Stimulated activated CD8-positive, alpha-beta memory T cell treated with anti-CD3 and anti-CD28 coated beads, Interleukin-4, amount 100 ng/mL, for 1 hour (primary cell): ENCODE results near the gene KIF22.
"Not testable (repeated sequence)": the region's sequence is repeated elsewhere in the genome, so short reads cannot be mapped to it uniquely, and the experiment has no call there.

Experiments
- DNase-seq, 2 donors: peaks; one replicate each; pipeline ENCODE4 v3.0.0-alpha.2; 2020; ENCODE audit warnings: low read depth in 2 of 2, low spot score in 1 of 2

Gene KIF22

DNA sequence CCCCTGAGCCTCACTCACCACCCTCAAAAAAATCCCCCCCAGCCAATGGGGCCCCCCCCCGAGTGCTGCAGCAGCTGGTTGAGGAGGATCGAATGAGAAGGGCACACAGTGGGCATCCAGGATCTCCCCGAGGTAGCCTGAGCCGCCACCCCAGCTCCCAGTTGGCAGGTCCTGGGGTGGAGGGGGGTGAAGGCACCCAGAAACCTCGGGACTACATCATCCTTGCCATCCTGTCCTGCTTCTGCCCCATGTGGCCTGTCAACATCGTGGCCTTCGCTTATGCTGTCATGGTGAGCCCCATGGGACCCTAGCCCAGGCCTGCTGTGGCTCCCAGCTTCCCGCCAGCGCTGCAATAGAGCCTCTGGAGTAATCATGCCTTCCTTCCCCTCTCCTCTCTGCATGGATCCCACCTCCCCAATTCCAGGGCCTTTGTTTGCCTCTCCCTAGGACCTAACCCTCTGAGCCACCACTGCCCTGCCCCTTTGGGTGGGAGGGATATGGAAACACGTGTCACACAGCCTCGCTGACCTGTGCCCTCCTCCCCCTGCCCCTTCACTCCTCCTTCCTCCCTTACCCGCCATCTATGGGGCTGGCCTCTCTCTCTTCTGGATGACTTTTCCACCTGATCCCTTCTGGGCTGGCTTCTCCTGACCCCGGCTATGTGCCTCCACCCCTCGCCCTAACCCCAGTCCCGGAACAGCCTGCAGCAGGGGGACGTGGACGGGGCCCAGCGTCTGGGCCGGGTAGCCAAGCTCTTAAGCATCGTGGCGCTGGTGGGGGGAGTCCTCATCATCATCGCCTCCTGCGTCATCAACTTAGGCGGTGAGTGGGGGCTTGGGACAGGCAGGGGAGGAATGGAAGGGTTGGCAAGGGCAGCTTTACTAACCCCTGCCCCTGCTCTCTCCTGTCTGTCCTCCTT lies 23.4 kb downstream of the KIF22 start:
- DNase-seq, result no peak

DNA sequence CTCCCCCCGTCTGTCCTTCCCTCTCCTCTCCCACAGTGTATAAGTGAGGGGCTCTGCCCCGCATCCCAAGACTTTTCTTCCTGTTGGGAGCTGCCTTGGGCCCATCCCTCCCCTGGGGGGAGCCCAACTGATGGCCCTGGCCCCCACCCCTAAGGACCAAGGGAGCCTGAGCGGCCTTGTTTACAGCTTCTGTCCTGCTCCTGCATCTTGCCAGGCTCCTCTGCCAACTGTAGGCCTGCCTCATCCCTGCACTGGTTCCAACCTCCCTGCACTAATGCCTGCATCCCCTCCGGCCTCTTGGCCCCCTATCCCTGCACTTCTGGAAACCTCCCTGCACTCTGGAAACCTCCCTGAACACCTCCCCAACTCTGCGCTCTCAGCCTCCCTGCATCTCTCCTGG lies 24.0 kb downstream of the KIF22 start:
- no peak for DNase-seq

DNA sequence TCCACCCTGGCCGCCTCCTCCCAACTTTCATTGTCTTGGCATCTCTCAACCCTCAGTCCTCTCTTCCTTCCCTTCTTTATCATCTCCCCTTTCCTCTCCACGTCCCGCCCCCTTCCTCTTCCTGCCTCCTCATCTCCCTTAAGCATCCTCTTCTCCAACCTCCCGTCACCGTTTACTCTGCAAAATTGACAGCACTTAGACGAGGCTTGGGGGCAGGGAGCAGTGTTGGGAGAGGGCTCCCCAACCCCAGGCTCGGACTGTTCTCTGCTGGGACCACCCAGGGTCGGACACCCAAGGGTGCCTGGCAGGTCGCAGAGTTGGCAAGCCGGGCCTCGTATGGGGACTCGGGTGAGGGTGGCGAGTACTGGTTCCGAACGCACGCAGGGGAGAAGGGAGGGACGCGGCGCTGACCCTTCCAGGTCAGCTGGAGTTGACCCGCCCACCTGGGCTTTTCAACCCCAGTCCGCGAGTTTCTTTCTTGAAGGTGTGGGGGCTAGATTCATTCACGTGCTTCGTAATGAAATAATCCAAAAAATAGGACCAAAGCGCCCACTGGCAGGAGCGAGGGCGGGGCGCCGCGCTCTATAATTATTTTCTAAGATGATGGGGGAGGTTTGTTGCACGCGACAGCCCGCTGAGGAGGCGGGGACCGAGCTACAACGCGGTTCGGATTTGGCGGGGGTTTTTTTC lies 24.6 kb downstream of the KIF22 start:
- DNase-seq, result no peak

DNA sequence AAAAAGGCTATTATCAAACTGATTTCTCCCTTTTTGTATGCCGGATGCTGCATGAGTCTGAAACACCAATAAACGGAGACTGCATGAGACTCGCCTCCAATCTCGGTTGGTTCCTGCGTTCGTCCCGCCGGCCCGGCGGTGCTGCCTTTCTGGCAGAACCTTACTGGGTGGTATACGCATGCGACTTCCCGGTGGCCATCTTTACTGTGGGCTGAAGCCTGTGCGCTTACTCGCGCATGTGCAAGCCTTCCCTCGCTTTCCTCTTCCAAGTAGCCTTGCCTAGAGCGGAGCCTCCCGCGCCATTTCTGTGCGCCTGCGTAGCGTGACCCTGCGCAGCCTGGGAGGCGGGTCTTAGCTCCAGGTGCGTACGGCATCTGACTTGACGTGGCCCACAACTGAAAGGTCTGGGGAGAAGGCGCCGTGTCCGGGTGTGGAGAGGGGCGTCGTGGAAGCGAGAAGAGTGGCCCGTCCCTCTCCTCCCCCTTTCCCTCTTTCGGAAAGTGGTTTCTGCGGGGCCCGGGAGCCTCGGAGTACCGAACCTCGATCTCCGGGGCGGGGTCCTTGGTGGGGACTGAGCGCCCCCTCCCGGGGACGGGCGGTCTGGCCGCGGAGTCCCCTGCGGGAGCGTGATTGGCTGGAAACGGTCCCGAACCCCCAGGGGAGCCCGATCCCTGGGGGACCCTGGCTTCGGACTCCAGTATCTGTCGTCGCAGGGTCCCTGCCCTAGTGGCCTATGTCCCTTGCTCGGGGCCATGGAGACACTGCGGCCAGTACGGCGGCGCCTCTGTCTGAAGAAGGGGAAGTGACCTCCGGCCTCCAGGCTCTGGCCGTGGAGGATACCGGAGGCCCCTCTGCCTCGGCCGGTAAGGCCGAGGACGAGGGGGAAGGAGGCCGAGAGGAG lies 25.5 kb downstream of the KIF22 start, which contains the start of gene PAGR1:
TSS of gene PAGR1 (plus strand) at position 360 of the 901 bp plus-strand sequence. CDS start at position 734, 374 bp downstream.
- DNase-seq, result peak; percentile 91 to 97

DNA sequence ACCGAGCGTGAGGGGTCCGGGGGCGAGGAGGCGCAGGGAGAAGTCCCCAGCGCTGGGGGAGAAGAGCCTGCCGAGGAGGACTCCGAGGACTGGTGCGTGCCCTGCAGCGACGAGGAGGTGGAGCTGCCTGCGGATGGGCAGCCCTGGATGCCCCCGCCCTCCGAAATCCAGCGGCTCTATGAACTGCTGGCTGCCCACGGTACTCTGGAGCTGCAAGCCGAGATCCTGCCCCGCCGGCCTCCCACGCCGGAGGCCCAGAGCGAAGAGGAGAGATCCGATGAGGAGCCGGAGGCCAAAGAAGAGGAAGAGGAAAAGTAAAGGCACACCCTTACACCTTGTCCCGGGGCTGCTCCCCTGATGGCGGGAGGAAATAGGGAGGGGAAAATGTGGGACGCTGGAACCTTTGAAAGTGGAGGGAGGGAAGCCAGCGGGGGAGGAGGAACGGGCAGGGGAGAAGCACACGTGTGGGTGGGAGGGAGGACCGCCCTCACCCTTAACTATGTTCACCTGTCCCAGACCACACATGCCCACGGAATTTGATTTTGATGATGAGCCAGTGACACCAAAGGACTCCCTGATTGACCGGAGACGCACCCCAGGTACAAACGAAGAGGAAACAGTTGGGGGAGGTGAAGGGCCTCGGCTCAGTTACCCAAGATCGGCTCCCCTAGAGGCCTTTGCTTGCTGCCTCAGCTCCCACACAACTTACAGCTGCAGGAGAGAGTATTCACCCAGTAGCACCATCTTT lies 26.3 kb downstream of the KIF22 start:
- no peak for DNase-seq

DNA sequence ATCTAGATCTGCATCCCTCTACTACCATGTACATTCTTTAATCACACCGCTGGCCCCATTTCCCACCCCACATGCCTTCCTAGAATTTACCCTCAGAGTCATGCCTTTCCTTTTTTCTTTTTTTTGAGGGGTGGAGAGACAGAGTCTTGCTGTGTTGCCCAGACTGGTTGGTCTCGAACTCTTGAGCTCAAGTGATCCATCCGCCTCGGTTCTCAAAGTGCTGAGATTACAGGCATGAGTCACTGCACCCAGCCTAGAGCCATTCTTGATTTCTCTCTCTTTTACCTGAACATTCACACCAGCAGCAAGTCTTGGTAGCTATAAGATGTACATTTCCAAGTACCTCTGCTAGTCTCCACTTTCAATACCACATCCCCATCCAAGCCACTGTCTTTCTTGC lies 27.5 kb downstream of the KIF22 start:
- no peak for DNase-seq

DNA sequence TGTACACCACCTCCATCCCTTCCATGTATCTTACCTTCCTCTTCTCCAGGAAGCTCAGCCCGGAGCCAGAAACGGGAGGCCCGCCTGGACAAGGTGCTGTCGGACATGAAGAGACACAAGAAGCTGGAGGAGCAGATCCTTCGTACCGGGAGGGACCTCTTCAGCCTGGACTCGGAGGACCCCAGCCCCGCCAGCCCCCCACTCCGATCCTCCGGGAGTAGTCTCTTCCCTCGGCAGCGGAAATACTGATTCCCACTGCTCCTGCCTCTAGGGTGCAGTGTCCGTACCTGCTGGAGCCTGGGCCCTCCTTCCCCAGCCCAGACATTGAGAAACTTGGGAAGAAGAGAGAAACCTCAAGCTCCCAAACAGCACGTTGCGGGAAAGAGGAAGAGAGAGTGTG lies 29.0 kb downstream of the KIF22 start:
- no peak for DNase-seq

DNA sequence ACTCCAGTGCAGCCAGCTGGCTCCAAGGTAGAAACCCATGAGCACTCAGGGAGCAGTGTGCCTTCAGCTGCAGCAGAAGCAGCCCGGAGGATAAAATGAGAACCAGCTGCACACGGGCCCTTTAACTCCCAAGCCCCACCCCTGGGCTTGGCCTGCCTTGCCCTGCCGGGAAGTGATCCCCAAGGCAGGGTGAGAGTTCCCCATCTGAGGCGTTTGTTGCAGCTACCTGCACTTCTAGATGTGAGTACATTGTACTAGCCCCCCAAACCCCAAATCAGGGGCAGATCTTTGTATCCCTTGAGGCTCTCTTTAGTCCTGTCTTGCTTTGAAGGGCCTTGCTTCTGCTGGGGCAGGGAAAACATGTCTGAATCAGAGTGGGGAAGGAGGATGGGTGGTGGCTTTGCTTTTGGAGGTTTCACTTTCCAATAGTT lies 29.7 kb downstream of the KIF22 start, which contains the start of gene MVP:
TSS of gene MVP (plus strand) at position 192 of the 431 bp plus-strand sequence. CDS start 10,088 bp downstream, outside the sequence.
- no peak for DNase-seq

DNA sequence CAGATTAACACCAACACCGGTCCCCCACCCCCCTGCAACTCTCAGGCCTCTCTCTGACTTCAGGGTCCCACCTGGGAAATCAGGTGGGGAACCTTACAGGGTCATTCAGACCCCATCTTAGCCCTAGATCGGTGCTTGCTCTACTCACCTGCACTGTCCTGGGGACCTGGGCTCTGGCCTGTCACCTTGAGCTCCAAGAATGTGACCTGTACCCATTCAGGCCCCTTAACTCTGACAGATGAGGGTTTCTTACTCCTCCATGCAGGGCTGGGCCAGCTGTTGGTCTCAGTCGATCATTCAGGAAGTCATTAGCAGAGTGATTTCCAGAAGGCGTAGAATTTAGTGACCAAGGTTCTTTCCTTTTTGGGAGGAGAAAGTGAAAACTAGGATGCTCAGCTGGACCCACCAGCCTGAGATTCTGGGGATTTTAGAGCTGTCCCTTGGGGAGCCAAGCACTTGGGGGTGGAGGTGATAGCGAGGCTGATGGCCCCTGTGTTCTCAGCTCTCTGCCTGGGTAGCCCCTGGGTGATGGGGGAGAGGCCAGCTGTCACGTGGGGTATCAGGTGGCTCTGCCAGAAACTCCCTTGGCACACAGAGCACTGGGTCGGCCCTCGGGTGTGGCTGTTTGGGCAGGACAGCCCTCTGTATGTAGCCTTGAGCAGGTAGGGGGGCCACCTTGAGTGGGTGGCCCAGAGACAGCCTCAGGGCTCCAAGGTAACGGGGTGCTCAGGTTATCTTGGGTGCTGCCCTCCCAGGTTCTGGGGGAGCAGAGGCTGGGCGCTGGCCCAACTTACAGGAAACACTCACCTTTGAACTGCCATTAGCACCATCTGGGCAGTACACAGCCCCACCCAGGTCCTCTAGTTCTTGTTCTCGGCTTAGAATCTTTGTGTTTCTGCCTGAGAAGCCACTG lies 30.4 kb downstream of the KIF22 start:
- DNase-seq, result no peak

DNA sequence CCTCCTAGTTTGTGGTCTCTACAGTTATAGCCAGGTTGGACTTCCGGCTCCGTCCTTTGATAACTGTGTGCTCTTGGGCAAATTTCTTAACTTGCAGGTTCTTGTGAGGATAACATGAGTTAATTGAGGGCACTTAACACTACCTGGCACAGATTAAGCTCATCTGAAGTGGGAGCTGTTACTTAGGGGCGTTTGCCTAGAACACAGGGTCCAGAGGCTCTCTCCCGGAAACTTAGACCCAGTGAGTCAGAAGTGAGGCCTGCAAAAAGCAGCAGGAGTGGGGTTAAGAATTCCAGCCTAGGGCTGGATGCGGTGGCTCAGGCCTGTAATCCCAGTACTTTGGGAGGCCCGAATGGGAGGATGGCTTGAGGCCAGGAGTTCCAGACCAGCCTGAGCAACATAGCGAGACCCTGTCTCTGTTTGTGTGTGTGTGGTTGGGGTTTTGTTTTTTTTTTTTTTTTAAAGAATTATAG lies 31.1 kb downstream of the KIF22 start:
- DNase-seq, result no peak

DNA sequence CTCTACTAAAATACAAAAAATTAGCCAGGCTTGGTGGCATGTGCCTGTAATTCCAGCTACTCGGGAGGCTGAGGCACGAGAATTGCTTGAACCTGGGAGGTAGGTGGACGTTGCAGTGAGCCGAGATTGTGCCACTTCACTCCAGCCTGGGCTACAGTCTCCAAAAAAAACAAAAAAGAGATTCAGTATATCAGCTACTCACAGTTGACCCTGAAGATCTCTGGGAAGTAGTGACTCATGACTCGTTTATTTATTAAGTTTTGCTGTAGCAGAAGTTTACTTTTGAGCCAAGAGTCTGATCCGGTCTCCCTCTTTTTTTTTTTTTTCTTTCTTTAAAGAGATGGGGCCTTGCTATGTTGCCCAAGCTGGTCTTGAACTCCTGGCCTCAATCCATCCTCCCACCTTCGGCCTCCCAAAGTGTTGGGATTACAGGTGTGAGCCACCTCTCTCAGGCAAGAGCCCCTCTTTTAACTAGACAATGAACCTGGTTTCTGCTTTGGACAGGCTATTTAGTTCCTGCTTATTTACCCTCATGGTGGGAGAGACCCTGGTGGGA lies 34.1 kb downstream of the KIF22 start:
- DNase-seq, result no peak

DNA sequence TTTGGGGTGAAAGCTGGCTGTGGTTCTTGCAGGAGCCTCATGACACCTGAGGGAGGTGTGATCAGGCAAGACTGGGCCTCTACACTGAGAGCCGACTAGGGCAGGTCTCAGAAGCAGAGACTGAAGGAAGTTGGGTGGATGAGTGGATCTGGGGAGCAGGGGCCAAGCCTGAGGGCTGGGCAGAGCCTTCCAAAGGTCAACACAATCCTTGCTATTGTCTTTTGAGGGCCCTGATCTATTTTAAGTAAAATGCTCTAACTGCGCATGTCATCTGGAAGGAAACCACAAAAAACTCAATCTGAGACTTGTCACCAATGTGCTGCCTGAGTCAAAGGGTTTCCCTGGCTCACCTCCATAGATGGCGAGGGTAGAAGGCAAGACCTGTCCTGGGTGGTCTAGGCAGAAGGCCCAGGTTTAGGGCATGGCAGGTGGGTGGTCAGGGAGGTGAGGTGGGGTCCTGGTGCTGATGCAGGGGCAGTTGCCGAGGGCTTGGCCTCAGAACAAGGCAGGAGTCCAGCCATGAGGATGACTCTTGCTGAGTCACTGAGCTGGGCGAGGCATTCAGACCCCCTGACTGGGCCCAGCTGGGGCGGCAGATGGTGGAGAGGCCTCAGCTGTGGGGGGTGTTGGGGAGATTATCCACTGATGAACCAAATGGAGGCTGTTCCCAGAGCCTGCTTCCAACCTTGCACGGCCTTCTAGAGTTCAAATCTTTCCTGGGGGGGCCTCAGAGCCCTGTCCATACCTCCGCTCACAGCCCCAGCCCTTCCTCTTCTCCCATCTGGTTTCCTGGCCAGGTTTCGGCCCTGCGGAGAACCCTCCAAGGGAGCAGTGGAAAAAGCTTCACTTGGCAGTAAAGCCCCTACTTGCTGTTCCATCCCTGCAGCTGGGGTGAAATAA lies 34.8 kb downstream of the KIF22 start:
- no peak for DNase-seq

DNA sequence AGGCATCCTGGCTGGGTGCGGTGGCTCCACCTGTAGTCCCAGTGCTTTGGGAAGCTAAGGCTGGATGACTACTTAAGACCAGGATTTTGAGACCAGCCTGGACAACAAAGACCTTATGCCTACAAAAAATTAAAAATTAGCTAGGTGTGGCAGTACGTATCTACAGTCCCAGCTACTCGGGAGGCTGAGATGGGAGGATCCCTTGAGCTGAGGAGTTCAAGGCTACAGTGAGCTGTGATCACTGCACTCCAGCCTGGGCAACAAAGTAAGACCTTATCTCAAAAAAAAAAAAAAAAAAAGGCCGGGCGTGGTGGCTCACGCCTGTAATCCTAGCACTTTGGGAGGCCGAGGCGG lies 35.8 kb downstream of the KIF22 start:
- DNase-seq, result no peak

DNA sequence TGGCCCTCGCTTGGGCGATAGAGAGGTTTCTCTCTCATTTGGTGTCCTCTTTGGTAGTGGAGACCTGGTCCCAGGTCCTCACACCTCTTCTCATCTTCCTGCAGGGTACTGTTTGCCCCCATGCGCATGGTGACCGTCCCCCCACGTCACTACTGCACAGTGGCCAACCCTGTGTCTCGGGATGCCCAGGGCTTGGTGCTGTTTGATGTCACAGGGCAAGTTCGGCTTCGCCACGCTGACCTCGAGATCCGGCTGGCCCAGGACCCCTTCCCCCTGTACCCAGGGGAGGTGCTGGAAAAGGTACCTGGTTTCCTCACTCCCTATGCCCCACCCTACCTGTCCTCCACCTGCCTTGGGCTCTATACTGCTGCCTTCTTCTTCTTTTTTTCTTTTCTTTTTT lies 40.2 kb downstream of the KIF22 start:
- no peak for DNase-seq

DNA sequence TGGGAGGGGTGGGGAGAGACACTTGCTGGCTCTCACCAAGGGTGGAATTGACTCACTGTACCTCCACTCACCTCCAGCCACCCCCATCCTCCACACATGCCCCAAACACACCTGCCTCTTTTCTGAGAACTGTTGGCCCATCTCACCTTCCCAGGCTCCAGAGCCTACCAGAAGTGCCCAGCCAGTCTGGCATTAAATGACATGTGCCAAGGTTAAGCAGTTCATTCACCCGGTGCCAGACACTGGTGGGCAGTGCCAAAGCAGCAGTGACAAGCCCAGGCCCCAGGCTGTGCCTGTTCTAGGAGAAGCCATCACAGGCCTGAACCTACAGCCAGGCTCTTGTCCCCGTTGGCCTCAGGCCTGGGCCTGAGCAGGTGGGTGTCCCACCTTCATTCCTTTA lies 40.9 kb downstream of the KIF22 start:
- DNase-seq, result no peak

DNA sequence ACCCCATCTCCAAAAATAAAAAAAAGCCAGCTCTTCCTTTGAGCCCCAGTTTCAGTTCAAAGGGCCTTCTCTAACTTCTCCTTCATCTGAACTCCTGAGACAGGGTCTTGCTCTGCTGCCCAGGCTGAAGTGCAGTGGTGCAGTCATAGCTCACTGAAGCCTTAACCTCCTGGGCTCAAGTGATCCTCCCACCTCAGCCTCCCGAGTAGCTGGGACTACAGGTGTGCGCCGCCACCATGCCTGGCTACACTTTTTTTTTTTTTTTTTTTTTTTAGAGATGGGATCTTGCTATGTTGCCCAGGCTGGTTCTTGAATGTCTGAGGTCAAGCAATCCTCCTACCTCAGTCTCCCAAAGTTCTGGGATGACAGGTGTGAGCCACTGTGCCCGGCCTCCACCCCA lies 42.7 kb downstream of the KIF22 start:
- not testable (repeated sequence) for DNase-seq

DNA sequence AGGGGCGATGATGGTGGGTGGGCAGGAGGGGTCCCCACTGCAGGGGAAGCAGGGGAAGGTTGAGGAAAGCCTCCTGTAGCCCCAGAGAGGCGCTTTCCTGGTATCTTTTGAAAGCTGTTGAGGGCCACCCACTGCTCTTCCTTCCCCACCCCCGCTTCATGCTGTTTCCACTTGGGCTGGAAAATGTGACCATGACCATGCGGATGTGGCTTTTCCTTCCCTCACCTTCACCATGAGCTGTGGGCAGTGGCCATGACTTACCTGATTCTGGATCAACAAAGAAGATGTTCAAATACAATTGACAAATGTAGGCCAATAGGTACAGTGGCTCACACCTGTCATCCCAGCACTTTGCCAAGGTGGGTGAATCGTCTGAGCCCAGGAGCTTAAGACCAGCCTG lies 43.5 kb downstream of the KIF22 start:
- DNase-seq, result no peak

DNA sequence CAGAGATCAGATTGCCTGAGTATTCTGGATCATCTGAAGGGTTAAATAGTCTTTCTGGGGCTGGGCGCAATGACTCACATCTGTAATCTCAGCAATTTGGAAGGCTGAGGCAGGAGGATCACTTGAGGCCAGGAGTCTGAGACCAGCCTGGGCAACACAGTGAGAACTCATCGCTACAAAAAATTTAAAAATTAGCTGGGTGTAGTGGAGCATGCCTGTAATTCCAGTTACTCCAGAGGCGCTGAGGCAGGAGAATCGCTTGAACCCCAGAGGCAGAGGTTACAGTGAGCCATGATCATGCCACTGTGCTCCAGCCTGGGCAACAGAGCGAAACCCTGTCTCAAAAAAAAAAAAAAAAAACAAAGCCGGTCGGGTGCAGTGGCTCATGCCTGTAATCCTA lies 45.4 kb downstream of the KIF22 start:
- DNase-seq, result no peak
